ENCODE results near the gene MAGEB17.

- TF ChIP-seq, protein P1, sequence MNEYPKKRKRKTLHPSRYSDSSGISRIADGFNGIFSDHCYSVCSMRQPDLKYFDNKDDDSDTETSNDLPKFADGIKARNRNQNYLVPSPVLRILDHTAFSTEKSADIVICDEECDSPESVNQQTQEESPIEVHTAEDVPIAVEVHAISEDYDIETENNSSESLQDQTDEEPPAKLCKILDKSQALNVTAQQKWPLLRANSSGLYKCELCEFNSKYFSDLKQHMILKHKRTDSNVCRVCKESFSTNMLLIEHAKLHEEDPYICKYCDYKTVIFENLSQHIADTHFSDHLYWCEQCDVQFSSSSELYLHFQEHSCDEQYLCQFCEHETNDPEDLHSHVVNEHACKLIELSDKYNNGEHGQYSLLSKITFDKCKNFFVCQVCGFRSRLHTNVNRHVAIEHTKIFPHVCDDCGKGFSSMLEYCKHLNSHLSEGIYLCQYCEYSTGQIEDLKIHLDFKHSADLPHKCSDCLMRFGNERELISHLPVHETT (CRISPR knock-in tag; conservative IDR thresholded peaks at IDR 0.05 in 1 of 2, IDR thresholded peaks at IDR 0.05 in 1 of 2) = no peak
- TF ChIP-seq TBL1XR1 (IDR thresholded peaks at IDR 0.05; ENCODE audit: low read length in 2 of 2) (no peak), ZBTB40 (IDR thresholded peaks at IDR 0.05) (no peak), ZBTB40 (CRISPR knock-in tag; IDR thresholded peaks at IDR 0.05) (no peak), TRIM28 (IDR thresholded peaks at IDR 0.05) (no peak), PRMT5 (CRISPR knock-in tag; IDR thresholded peaks at IDR 0.05) (no peak), FOXK2 (conservative IDR thresholded peaks at IDR 0.05 in 1 of 2, IDR thresholded peaks at IDR 0.05 in 1 of 2; ENCODE audit: low read depth in 2 of 2) (no peak)
- TF ChIP-seq, protein P2, sequence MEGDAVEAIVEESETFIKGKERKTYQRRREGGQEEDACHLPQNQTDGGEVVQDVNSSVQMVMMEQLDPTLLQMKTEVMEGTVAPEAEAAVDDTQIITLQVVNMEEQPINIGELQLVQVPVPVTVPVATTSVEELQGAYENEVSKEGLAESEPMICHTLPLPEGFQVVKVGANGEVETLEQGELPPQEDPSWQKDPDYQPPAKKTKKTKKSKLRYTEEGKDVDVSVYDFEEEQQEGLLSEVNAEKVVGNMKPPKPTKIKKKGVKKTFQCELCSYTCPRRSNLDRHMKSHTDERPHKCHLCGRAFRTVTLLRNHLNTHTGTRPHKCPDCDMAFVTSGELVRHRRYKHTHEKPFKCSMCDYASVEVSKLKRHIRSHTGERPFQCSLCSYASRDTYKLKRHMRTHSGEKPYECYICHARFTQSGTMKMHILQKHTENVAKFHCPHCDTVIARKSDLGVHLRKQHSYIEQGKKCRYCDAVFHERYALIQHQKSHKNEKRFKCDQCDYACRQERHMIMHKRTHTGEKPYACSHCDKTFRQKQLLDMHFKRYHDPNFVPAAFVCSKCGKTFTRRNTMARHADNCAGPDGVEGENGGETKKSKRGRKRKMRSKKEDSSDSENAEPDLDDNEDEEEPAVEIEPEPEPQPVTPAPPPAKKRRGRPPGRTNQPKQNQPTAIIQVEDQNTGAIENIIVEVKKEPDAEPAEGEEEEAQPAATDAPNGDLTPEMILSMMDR (IDR thresholded peaks at IDR 0.05 in 2 of 3, conservative IDR thresholded peaks at IDR 0.05 in 1 of 3; ENCODE audit: insufficient read depth in 2 of 3, low read depth in 1 of 3, low read length in 3 of 3) = no peak
- TF ChIP-seq, protein P3, sequence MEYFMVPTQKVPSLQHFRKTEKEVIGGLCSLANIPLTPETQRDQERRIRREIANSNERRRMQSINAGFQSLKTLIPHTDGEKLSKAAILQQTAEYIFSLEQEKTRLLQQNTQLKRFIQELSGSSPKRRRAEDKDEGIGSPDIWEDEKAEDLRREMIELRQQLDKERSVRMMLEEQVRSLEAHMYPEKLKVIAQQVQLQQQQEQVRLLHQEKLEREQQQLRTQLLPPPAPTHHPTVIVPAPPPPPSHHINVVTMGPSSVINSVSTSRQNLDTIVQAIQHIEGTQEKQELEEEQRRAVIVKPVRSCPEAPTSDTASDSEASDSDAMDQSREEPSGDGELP (CRISPR knock-in tag; IDR thresholded peaks at IDR 0.05; ENCODE audit: borderline replicate concordance) = no peak
Measured at GRCh38 chrX:16191605-16192004, 24.3 kb downstream of the MAGEB17 start.

Measured in K562 (cell line).